GM19023 (cell line): ENCODE measurements around the gene IL1RAPL1.

Experiments used
- ATAC-seq: cut with Tn5 transposase; IDR thresholded peaks from one replicate; pipeline ENCODE4 v1.9.1; 2021; ENCODE audit warnings: mild to moderate bottlenecking, moderate library complexity; ENCODE audit not compliant: unreplicated experiment

The IL1RAPL1 gene

GRCh38 chrX:29490606-29491005 lies 903.4 kb downstream of the IL1RAPL1 start:
- no peak for ATAC-seq

- no peak for ATAC-seq
These were observed 904.4 kb downstream of the IL1RAPL1 start for GRCh38 chrX:29491659-29492058.

- ATAC-seq = no peak
These were observed 909.5 kb downstream of the IL1RAPL1 start for GRCh38 chrX:29496636-29497180.

GRCh38 chrX:29506729-29507128 lies 919.5 kb downstream of the IL1RAPL1 start:
- no peak for ATAC-seq

GRCh38 chrX:29518100-29518499 lies 930.9 kb downstream of the IL1RAPL1 start:
- ATAC-seq = no peak

GRCh38 chrX:29528281-29528680 lies 941.0 kb downstream of the IL1RAPL1 start:
- peak; percentile 59 for ATAC-seq

GRCh38 chrX:29530501-29530900 lies 943.3 kb downstream of the IL1RAPL1 start:
- no peak for ATAC-seq

GRCh38 chrX:29531336-29531735 lies 944.1 kb downstream of the IL1RAPL1 start:
- peak; percentile 74 for ATAC-seq

GRCh38 chrX:29535212-29536162 lies 948.2 kb downstream of the IL1RAPL1 start:
- ATAC-seq = no peak

GRCh38 chrX:29541038-29541437 lies 953.8 kb downstream of the IL1RAPL1 start:
- ATAC-seq = no peak

GRCh38 chrX:29542152-29542551 lies 954.9 kb downstream of the IL1RAPL1 start:
- no peak for ATAC-seq

- no peak for ATAC-seq
These were observed 958.6 kb downstream of the IL1RAPL1 start for GRCh38 chrX:29545878-29546277.

GRCh38 chrX:29547877-29548276 lies 960.6 kb downstream of the IL1RAPL1 start:
- ATAC-seq = no peak

- ATAC-seq = no peak
These were observed 966.3 kb downstream of the IL1RAPL1 start for GRCh38 chrX:29553542-29553941.

- peak; percentile 95 for ATAC-seq
These were observed 968.3 kb downstream of the IL1RAPL1 start for GRCh38 chrX:29555465-29556091.

- no peak for ATAC-seq
These were observed 972.8 kb downstream of the IL1RAPL1 start for GRCh38 chrX:29560065-29560464.

GRCh38 chrX:29561417-29561816 lies 974.2 kb downstream of the IL1RAPL1 start:
- no peak for ATAC-seq

GRCh38 chrX:29580560-29580959 lies 993.3 kb downstream of the IL1RAPL1 start:
- ATAC-seq = no peak

- no peak for ATAC-seq
These were observed 994.0 kb downstream of the IL1RAPL1 start for GRCh38 chrX:29581223-29581622.

GRCh38 chrX:29587107-29587506 lies 999.9 kb downstream of the IL1RAPL1 start:
- peak; percentile 61 for ATAC-seq

GRCh38 chrX:29590921-29591320 lies 1003.7 kb downstream of the IL1RAPL1 start:
- ATAC-seq = no peak

- no peak for ATAC-seq
These were observed 1017.1 kb downstream of the IL1RAPL1 start for GRCh38 chrX:29604381-29604780.
